K562 (cell line): ENCODE measurements around the gene CTNS. TPM values are rescaled to one million over a fixed set of nuclear protein-coding genes. Genes with fewer than 3 reads are reported as not detected.

Source experiments
- ATAC-seq: fragments of 200-7000 bp; cut with Tn5 transposase; 3 replicates; pipeline ENCODE4 v1.9.1; 2020; ENCODE audit warnings: moderate library complexity
- BruUV-seq: library from RNA; stranded (reverse); fragments of 400-500 nt; replicated peaks from 2 replicates; lab custom pipeline; 2021; lab: Mats Ljungman, UMichigan
- CTCF ChIA-PET: fragments of 300-600 bp; formaldehyde crosslinking; extraction: SDS; loops from one replicate; lab custom pipeline; 2021; ENCODE audit warnings: low intra/inter-chr PET ratio; lab: Yijun Ruan, JAX
- POLR2A ChIA-PET: fragments of 300-600, 350-650 bp; sonication (Branson Sonifier 250); formaldehyde crosslinking; extraction: SDS; loops from one replicate; lab custom pipeline; 2021; ENCODE audit warnings: antibody characterized with exemption, inconsistent platforms; lab: Yijun Ruan, JAX
- DNase-seq, 4 experiments: peaks; one replicate each; pipeline versions ENCODE4 v3.0.0 to v3.0.0-alpha.2; 2011 to 2018; ENCODE audit warnings: low spot score in 3 of 4, mixed read lengths in 3 of 4; ENCODE audit errors: extremely low read depth in 1 of 4
- FAIRE-seq: peaks from 2 replicates; lab custom pipeline; 2011; peaks lifted over from hg19 to GRCh38; lab: Jason Lieb, UNC
- H2AFZ ChIP-seq: 2 replicates; pipeline ENCODE4 v1.6.0; 2011; ENCODE audit warnings: low read depth, low read length, control low read depth, inconsistent platforms
- H3K27ac ChIP-seq: fragments of 200-600 bp; 3 replicates; pipeline ENCODE4 v1.8.0; 2011; ENCODE audit warnings: low read depth, mild to moderate bottlenecking, control low read depth, inconsistent platforms, low read length, moderate library complexity, mixed read lengths; ENCODE audit errors: extremely low read depth
- H3K27me3 ChIP-seq, 2 experiments: fragments of 300-600 bp in 1 of 2; 2 replicates in 1 of 2; 3 replicates in 1 of 2; pipeline versions ENCODE4 v1.6.0 to v1.8.0; 2011; ENCODE audit warnings: inconsistent platforms in 2 of 2, low read length in 2 of 2, mild to moderate bottlenecking in 1 of 2, mixed read lengths in 1 of 2, moderate library complexity in 1 of 2; ENCODE audit not compliant: control insufficient read depth in 2 of 2, insufficient read depth in 2 of 2
- H3K36me3 ChIP-seq: fragments of 300-600 bp; 3 replicates; pipeline ENCODE4 v1.8.0; 2011; ENCODE audit warnings: mild to moderate bottlenecking, low read length, inconsistent platforms; ENCODE audit not compliant: control insufficient read depth, insufficient read depth
- H3K4me1 ChIP-seq, 2 experiments: fragments of 200-600 bp in 1 of 2; replicated peaks in 1 of 2; 2 replicates in 1 of 2; 3 replicates in 1 of 2; pipeline versions ENCODE4 v1.5.1 to v1.8.0; 2011; ENCODE audit warnings: inconsistent platforms in 2 of 2, low read length in 2 of 2, mild to moderate bottlenecking in 1 of 2, mixed read lengths in 1 of 2, moderate library complexity in 1 of 2; ENCODE audit not compliant: control insufficient read depth in 2 of 2, insufficient read depth in 2 of 2
- H3K4me2 ChIP-seq: 2 replicates; pipeline ENCODE4 v1.6.1; 2011; ENCODE audit warnings: low read length, control low read depth, inconsistent platforms, mixed read lengths; ENCODE audit not compliant: insufficient read depth
- H3K4me3 ChIP-seq: fragments of 200-600 bp; sonication (generic), shearing (Covaris generic); 2 replicates; pipeline ENCODE4 v1.5.1; 2016; ENCODE audit warnings: control low read depth, inconsistent platforms
- H3K79me2 ChIP-seq: fragments of 200-600 bp; 3 replicates; pipeline ENCODE4 v1.8.0; 2011; ENCODE audit warnings: low read length, inconsistent platforms; ENCODE audit not compliant: control insufficient read depth, insufficient read depth
- H3K9ac ChIP-seq, 2 experiments: 2 replicates each; pipeline versions ENCODE4 v1.6.0 to v1.6.1; 2011; ENCODE audit warnings: low read depth in 2 of 2, low read length in 2 of 2, control low read depth in 1 of 2, inconsistent platforms in 1 of 2, mild to moderate bottlenecking in 1 of 2, mixed read lengths in 1 of 2; ENCODE audit not compliant: insufficient read depth in 1 of 2
- H3K9me1 ChIP-seq: one replicate; pipeline ENCODE4 v1.6.0; 2011; ENCODE audit warnings: inconsistent platforms, mild to moderate bottlenecking, low read length, moderate library complexity; ENCODE audit not compliant: control insufficient read depth, insufficient read depth
- H3K9me3 ChIP-seq: replicated peaks from 2 replicates; pipeline ENCODE4 v1.5.1; 2011; ENCODE audit warnings: low read depth, low read length, inconsistent platforms; ENCODE audit not compliant: control insufficient read depth, insufficient read depth
- H4K20me1 ChIP-seq: replicated peaks from 2 replicates; pipeline ENCODE4 v1.6.1; 2011; ENCODE audit warnings: low read length, inconsistent platforms, mixed read lengths; ENCODE audit not compliant: control insufficient read depth, insufficient read depth
- ATF6 ChIP-seq: sonication (generic); formaldehyde crosslinking; IDR thresholded peaks from 2 replicates; pipeline ENCODE4 v1.4.0; 2020; ENCODE audit warnings: mild to moderate bottlenecking, missing genetic modification reagents
- CREB1 ChIP-seq, 2 experiments: sonication (generic) in 1 of 2; formaldehyde crosslinking in 1 of 2; IDR thresholded peaks; 2 replicates each; pipeline versions ENCODE4 v1.6.1 to v1.8.0; 2012 to 2022; ENCODE audit warnings: inconsistent platforms in 1 of 2, mild to moderate bottlenecking in 1 of 2, missing genetic modification reagents in 1 of 2, moderate library complexity in 1 of 2
- CREB3 ChIP-seq: fragments of 450-650 bp; conservative IDR thresholded peaks from 2 replicates; pipeline ENCODE4 v1.6.1; 2016; ENCODE audit warnings: missing genetic modification characterization, low read depth, mild to moderate bottlenecking, missing compliant biosample characterization, moderate library complexity
- FOXP1 ChIP-seq: sonication (generic); formaldehyde crosslinking; IDR thresholded peaks from 2 replicates; pipeline ENCODE4 v1.8.0; 2022; ENCODE audit warnings: mild to moderate bottlenecking, missing genetic modification reagents
- IRF1 ChIP-seq: sonication (generic); formaldehyde crosslinking; IDR thresholded peaks from 2 replicates; pipeline ENCODE4 v1.8.0; 2022; ENCODE audit warnings: missing genetic modification reagents, mild to moderate bottlenecking, borderline replicate concordance
- NCOA1 ChIP-seq: fragments of 450-650 bp; IDR thresholded peaks from 2 replicates; pipeline ENCODE4 v1.6.1; 2016; ENCODE audit warnings: low read depth
- NR0B1 ChIP-seq: fragments of 450-650 bp; IDR thresholded peaks from one replicate; pipeline ENCODE4 v1.6.1; 2018; ENCODE audit warnings: mild to moderate bottlenecking, moderate library complexity; ENCODE audit not compliant: partially characterized antibody
- PHB ChIP-seq: fragments of 250-450 bp; sonication (Bioruptor Pico); IDR thresholded peaks from 2 replicates; pipeline ENCODE4 v1.5.0; 2021
- PHF21A ChIP-seq: fragments of 450-650 bp; IDR thresholded peaks from 2 replicates; pipeline ENCODE4 v1.6.1; 2017; ENCODE audit warnings: low read depth, borderline replicate concordance
- POLR2AphosphoS2 ChIP-seq: IDR thresholded peaks from 2 replicates; pipeline ENCODE4 v1.6.1; 2012; ENCODE audit warnings: low read length, improper control_type of control experiment
- TAF7 ChIP-seq: fragments of 450-650 bp; IDR thresholded peaks from 2 replicates; pipeline ENCODE4 v1.6.1; 2016; ENCODE audit warnings: missing genetic modification characterization, missing compliant biosample characterization
- ZBTB1 ChIP-seq: sonication (generic); formaldehyde crosslinking; IDR thresholded peaks from 2 replicates; pipeline ENCODE4 v1.8.1; 2023; ENCODE audit warnings: missing genetic modification reagents, low read depth, mild to moderate bottlenecking, borderline replicate concordance
- ZNF431 ChIP-seq: sonication (generic); formaldehyde crosslinking; IDR thresholded peaks from 2 replicates; pipeline ENCODE4 v1.8.0; 2022; ENCODE audit warnings: mild to moderate bottlenecking, missing genetic modification reagents
- ZNF740 ChIP-seq, 3 experiments: fragments of 200-800 bp in 1 of 3; sonication (Bioruptor generic) in 1 of 3; sonication (generic) in 1 of 3; formaldehyde crosslinking in 1 of 3; IDR thresholded peaks; 2 replicates each; pipeline versions ENCODE4 v1.6.1 to v1.8.0; 2016 to 2022; ENCODE audit warnings: mild to moderate bottlenecking in 2 of 3, missing compliant biosample characterization in 2 of 3, missing genetic modification characterization in 2 of 3, missing genetic modification reagents in 1 of 3
- ZNF75A ChIP-seq: fragments of 450-650 bp; formaldehyde crosslinking; IDR thresholded peaks from 2 replicates; pipeline ENCODE4 v1.4.0; 2020; ENCODE audit warnings: mild to moderate bottlenecking
- WGBS: fragments of 100-300 bp; shearing (Covaris generic); methylation state at CpG from one replicate; pipeline ENCODE4 v1.1.6; 2016; ENCODE audit warnings: low coverage, mixed read lengths; ENCODE audit not compliant: insufficient coverage; ENCODE audit errors: missing lambda C conversion rate; 5-methylcytosine and 5-hydroxymethylcytosine counted together
- in situ Hi-C: fragments of 300-500 bp; cut with MboI; formaldehyde crosslinking; loops from 4 replicates; pipeline ENCODE4 v1.15.0; 2018; ENCODE audit warnings: inconsistent platforms, mixed read lengths
- intact Hi-C: fragments of 100-400 bp; cut with micrococcal nuclease; formaldehyde crosslinking; loops from 2 replicates; pipeline ENCODE4 v1.14.2; 2022
- polyA plus RNA-seq, 8 experiments: library from polyadenylated mRNA; depleted of rRNA in 4 of 8; stranded (reverse) in 5 of 8; unstranded in 3 of 8; fragments of >200 nt; fragmentation: Nextera tagmentation in 2 of 8; fragmentation: Illumina TruSeq in 1 of 8; extraction: Ambion mirVana in 2 of 8; extraction: Trizol in 1 of 8; gene quantifications; 2 replicates each; pipeline versions ENCODE4 v1.2.1 to v1.2.3, GENCODE V29; 2011 to 2014; ENCODE audit warnings: inconsistent platforms in 1 of 8, missing spikeins in 1 of 8
- total RNA-seq, 7 experiments: library from RNA; depleted of rRNA in 6 of 7; stranded (reverse); fragments of >200 nt in 6 of 7; fragmentation: Illumina TruSeq in 2 of 7; extraction: Trizol in 2 of 7; gene quantifications; 2 replicates each; pipeline versions ENCODE4 v1.2.1 to v1.2.3, GENCODE V29; 2011 to 2021; ENCODE audit warnings: low replicate concordance in 1 of 7

CTNS gene
- total and polyA plus RNA-seq, 9 of the 15 experiments (the other 6 are each of a cell fraction or from before 2014, with no cell fraction given), result 0.66 to 8.4 (median 4.9) TPM

- TF ChIP-seq ZNF740 (CRISPR knock-in tag; IDR thresholded peaks at IDR 0.05), result no peak
- no peak for TF ChIP-seq ZNF740 (tag; IDR thresholded peaks at IDR 0.05)
- TF ChIP-seq FOXP1 (CRISPR knock-in tag), result no peak
- no peak for TF ChIP-seq CREB1 (IDR thresholded peaks at IDR 0.05)
- TF ChIP-seq CREB1 (CRISPR knock-in tag; IDR thresholded peaks at IDR 0.05), result no peak
These were observed 26.0 kb upstream of the CTNS start (continued) for GRCh38 chr17:3610523-3610922.

GRCh38 chr17:3613124-3613523 is 23.4 kb upstream of the CTNS start:
- Histone ChIP-seq H3K9ac (no peak overlapping the region), H3K9me1 (no peaks in the 10 kb centered on the region), H3K4me2 (no peak overlapping the region), H3K9me3 (0 out of 2 replicates have a peak, but pooled peaks cover 1% of the 10 kb centered on the region), H3K36me3 (peaks cover 48% of the 10 kb centered on the region; the same call in 2 of the 3 replicates), H2AFZ (no peak overlapping the region), H3K27ac (no peak overlapping the region), H3K4me3 (no peak overlapping the region), H4K20me1 (no peaks in the 10 kb centered on the region), H3K27me3 (no peaks in the 10 kb centered on the region), H3K4me1 (no peaks in the 10 kb centered on the region), H3K79me2 (no peaks in the 10 kb centered on the region)
- intact Hi-C loops (no loop called here), in situ Hi-C loops (no loop called here)
- FAIRE-seq (no peak), DNase-seq (no peak), ATAC-seq (no peak)
- no TSS peak for BruUV-seq
- CTCF ChIA-PET, result no interaction called here
- POLR2A ChIA-PET, result interaction anchor here (0.6 kb wide), 1 partner anchor 8 kb away, joined by 3 read pairs; no protein-coding TSS in a partner anchor
- 84% methylated on average over 3 of the region's 6 CpGs for WGBS
- TF ChIP-seq NR0B1 (no peak), POLR2AphosphoS2 (no peak), ZNF75A (CRISPR knock-in tag) (no peak), CREB3 (tag) (no peak), NCOA1 (no peak), ZNF431 (CRISPR knock-in tag) (no peak), PHF21A (no peak), ATF6 (CRISPR knock-in tag) (no peak), TAF7 (tag) (no peak), IRF1 (CRISPR knock-in tag) (no peak), ZBTB1 (CRISPR knock-in tag) (no peak), PHB (CRISPR knock-in tag) (no peak)
